CD4-positive, alpha-beta T cell treated with Interleukin-4 for 4 hours (primary cell): ENCODE data around the gene SLCO2A1.

Experiments
- DNase-seq: peaks from one replicate; pipeline ENCODE4 v3.0.0-alpha.2; 2020

The SLCO2A1 gene

DNA sequence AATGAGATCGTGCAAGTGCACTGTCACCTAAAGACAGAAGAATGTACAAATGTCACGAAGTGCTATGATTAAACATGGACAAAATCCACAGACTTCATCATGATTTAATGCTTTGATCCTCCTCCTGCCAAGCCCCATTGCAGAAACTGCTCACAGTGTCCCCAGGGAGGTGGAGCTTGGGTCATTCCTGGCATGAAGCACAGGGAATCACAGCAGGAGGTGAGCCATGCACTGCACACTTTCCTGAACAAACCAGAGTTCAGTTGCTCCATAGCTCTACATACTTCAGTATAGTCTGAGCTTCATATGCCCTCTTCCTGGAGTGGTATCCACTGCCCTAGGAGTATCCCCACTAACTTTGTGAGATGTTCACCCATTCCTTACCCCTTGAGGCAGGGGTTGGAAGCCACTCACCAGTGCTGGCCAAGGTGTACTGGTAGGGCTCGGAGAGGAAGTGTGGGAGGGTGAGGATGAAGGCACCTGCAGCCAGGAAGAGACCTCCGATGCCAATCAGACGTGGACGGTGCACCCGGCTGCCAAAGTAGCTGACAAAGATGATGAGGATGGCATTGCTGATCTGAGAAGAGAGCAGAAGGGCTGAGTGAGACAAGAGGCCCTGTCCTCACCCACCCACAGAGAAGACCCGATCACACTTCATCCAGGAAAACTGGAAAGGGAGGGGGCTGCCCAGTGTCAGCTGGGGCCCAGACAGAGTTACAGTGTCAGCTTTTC is 56.3 kb downstream of the SLCO2A1 start:
- no peak for DNase-seq

DNA sequence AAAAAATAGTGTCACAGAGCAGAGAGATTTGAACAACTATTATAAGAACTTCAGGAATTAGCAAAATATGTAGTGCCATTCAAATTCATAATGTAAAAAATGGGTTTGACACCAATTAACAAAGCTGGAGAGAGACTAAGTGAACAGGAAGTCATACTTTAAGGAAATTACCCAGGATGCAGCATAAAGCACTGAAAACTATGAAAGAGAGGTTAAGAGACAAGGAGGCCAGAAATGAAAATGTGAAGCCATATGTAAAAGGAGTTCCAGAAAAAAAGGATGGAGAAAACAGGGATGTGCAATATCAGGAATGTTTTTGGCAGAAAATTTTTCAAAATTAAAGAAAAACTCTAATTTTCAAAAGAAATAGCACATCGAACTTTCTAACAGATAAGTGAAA is 57.6 kb downstream of the SLCO2A1 start:
- no peak for DNase-seq

DNA sequence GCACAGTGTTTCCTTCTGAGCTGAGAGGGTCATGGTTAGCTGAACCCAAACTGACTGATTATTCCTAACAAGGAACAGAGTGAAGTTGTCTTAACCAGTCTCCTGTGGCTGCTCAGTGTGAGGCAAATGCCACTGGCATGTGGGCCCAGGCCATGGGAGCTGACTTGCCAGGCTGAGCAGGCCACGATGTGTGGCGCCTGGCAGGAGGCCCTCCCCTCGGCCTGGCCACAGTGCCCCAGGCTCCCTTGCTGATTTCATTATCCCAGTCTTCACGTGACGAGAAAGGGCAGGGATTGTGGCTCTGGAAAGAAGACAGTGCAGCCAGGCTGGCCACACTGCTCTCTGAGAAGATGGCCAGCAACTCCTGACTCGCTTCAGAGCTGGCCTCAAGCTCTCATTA is 58.8 kb downstream of the SLCO2A1 start:
- DNase-seq, result no peak

DNA sequence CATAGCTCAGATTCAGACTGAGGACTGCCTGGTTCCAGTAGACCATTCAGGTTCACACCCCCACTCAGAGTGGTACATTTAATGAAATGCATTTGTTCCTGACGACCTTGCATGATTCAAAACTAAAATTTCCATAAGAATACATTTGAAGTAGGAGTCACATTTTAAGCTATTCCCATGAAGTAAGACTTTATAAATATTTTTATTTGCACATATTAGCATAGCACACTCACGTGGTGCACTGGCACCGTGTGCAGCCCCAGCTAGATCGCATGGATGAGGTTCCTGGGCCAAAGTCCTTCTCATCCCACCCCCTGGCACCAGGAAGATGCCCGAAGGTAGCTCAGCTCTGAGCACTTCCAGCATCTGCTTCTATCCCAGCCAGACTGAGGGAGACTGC is 59.4 kb downstream of the SLCO2A1 start:
- no peak for DNase-seq

DNA sequence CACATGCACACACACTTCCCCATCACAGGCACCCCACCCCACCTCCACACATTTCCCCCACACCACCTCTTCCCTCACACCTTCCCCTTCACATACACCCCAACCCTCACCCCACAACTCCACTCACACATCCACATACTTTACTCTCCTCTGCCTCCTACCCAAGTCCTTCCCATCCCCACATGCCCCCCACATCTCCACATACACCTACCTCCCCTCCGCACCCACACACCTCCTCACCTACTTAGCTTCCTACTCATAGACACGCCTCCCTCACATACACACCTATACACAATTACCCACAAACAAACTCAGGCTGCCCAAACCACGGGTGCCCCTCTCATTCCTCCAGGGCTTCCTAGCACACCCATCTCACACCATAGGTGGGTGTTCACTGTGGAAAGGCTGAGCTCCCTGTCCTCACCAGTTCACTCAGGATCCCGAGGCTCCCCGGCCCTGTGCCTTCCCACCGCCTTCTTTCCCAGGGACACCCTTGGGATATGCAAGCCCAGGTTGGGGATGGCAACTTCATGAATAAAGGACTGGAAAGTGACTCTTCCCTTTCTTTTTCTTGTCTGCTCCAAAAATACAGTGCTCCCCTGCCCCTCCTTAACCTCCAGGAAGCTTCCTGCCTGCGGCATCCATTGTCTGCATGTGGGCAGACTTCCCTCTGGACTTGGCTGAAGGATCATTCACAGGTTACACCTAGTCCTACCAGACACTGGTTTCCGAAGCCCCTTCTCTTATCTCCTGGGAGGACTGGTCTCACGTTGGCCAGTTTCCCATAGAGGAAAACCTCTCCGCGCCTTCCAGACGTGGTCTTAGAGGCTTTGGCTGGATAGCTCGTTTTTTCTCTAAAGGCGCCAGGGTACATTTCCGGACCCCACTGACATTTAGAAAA is 61.5 kb downstream of the SLCO2A1 start:
- no peak for DNase-seq

DNA sequence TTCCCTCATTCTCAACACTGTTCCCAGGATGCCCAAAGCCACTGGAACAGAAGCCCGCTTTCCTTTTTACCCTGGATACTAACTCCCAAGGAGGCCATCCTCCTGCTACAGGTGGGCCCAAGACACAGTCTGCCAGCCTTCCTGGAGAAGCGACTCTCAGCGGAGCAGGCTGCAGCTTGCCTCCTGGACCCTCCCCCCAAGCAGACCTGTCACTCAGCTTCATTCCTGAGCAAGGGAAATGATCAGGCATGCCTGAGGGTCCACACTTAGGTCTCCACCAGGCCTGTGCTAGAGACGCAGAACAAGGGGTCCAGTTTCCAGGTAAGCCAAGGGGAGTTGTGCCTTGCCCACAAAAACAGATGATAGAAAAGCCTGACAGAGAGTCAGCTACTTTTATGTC is 62.8 kb downstream of the SLCO2A1 start:
- no peak for DNase-seq

DNA sequence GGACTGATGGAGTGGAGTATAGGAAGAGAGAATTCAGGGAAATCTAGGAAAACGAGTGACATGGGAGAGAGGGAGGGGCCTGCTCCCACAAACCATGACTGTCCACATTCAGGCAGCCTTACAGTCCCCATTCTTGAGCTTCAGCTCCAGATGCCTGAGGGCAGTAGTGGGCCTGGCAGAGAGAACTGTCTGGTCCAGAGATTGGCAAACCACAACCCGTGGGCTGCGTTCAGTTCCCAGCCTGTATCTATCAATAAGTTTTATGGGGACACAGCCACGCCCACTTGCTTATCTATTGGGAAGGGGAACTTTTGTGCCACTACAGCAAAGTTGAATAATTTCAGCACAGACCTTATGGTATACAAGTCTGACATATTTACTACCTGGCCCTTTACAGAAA is 63.8 kb downstream of the SLCO2A1 start:
- no peak for DNase-seq

DNA sequence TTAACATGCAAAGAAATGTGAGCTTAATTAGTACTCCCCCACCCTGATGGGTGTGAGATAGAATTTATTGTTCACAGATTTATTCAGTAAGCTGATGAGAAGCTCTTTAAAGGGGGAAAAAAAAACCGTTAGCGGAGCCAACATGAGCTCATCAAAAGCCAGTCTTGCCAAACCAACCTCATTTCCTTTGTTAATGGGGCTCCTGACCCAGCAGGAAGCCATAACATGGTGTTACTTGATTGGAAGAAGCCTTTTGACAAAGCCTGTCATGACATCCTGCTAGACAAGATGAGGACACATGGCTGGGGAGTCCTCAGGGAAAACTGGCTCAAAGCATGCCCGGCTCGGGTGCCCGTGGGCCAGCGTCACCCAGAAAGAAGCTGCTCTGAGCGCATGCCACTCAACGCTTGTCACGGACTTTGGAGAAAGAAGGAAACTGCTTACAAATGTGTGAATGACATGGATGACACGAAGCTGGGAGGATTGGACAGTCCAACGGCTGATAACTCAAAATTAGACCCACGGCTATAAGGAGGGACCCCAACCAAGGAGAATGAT is 64.6 kb downstream of the SLCO2A1 start:
- DNase-seq, result no peak

DNA sequence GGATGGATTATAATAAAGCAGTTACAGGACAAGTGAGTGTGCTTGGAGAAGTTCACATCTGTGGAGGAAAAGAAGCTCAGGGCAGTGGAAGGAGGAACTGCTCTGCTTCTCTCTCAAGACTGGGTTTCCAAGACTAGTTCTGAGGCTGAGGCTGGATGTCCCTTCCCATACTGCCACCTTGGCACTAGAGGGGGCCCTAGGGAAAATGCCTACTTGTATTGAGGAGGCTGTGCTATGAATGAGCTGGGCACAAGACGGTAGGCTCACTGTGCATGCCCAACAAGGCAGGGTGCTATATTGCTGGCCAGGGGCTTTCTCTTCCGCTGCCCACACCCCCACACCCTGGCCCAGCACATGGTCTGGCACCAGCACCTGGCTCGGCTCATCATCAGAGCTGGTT is 65.2 kb downstream of the SLCO2A1 start:
- DNase-seq, result no peak

DNA sequence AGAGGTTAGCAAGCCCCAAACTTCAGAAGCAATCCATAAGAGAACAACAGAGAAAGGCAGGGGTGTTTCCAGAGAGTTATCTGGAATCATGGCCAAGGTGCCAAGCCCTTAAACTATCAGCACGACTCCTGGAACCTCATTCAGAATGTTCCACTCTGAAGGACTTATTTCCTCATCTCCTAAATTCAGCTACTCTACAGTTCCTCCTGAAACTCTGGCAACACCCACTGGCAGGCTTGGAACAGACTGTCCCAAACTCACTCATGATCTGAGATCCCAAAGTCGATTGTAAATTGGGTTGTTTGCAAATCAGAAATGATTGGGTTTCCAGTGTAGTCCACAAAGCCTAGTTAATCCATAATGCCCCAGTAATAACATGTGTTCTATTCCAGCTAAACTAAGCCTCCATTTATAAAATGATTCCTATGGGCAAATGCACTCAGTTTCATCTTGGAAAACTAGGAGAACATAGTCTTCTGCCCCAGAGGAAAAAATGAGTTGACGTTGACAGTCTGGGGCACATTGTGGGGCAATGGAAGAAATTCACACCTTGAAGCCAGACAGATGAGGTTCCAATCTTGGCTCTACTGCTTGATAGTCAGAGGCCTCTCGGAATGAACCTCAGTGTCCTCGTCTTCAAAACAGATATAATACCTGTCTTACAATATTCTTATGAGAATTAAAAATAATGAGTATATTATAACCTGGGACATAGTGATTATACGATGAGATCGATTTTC is 65.9 kb downstream of the SLCO2A1 start:
- DNase-seq, result no peak

DNA sequence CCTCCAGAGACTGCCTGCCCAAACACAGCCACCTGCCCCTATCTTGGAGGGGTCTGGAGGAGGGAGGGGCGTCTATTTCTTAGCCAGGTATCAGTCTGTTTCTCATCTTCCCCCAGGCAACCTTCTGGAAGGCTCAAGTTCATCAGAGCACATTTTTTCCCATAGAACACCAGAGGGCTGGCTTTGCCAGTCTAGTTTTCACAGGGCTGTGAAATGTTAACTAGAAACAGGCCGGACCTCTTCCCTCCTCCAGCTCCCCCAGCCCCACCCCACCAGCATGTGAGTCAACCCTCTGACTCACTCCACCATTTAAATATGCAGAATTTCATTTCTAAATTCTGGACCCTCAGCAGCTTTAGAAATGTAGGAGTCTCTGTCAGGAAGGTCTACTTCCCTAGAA is 66.9 kb downstream of the SLCO2A1 start:
- no peak for DNase-seq

DNA sequence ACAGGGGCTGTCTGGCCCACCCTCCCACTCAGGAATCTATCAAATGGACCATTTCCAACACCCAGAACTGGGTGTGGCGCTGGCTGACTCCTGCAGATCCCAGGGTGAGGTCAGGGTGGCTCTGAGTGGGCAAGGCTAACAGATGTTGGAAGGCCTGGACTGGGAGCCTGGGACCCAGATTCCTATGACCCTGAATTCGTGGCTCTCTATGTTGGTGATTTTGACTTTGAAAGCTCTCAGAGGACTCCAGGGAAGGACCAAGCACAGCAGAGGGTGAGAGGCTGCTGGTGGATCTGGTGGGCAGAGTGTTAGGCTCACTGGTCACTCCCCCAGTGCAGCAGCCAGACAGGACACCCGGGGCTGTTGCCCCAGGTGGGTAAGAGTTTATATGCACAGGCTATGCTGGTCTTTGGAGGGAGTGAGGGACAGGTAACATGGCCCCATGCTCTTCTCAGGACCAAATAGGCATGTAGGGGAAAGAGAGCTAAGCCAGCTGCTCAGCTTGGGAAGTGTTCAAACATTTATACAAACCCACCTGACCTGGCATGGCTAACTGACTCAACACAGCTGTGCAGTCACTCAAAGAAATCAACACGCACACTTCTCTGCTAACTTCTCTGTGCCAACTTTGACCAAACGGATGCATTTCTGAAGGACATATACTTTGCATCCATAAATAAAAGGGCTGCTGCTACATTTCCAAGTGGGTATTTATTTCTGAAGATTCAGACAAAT is 71.5 kb downstream of the SLCO2A1 start:
- no peak for DNase-seq

DNA sequence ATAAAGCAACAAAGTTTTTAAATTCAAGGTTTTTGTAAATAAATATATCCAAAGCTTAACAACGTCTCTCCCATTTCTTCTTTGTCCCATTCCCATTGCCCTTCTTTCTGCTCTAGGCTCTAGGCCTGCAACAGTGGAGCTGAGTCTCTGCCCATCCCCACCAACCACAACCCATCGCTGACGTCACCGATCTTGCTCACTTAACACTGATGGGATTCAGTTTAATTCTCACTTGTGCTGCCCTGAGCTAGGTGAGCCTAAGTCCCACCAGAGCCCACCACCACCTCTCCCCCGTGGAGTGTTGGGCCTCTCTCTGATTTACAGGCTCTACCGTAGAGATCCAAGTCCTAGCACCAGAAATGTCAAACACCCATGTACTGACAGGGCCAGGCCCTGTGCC is 72.7 kb downstream of the SLCO2A1 start:
- no peak for DNase-seq

DNA sequence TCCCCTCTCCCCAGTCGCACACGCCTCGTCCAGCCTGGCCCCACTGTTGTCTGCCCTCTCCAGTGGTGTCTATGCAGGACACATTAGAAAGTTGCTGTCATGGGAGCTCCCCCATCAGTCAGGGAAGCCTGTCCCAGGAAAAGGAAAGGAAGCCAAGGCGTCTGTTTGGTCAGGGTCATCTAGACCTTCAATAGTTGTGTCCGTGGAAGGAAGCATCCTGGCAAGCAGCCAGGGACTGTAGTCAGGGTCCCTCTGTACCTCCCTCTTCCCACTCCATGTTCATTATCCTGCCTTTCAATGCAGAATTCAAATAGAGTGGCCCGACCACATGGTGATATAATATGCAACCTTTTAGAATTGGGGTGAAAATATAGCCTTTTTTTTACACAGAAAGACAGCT is 73.4 kb downstream of the SLCO2A1 start:
- DNase-seq, result no peak

DNA sequence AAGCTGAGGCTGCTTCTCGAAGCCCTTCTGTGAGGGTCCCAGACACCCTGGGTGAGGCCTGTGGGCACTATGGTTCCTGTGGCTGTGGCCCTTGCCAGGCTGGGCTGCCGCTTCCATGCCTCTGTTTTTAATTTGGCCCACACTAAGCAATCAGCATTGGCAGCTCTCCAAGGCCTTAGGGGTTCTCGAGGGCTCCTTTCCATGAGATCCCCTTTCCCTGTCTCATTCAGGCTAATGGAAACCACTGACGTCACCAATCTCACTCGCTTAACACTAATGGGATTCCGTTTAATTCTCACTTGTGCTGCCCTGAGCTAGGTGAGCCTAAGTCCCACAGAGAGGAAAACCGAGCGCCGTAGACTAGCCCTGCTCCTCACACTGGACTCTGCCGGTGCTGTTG is 73.8 kb downstream of the SLCO2A1 start:
- DNase-seq, result no peak

DNA sequence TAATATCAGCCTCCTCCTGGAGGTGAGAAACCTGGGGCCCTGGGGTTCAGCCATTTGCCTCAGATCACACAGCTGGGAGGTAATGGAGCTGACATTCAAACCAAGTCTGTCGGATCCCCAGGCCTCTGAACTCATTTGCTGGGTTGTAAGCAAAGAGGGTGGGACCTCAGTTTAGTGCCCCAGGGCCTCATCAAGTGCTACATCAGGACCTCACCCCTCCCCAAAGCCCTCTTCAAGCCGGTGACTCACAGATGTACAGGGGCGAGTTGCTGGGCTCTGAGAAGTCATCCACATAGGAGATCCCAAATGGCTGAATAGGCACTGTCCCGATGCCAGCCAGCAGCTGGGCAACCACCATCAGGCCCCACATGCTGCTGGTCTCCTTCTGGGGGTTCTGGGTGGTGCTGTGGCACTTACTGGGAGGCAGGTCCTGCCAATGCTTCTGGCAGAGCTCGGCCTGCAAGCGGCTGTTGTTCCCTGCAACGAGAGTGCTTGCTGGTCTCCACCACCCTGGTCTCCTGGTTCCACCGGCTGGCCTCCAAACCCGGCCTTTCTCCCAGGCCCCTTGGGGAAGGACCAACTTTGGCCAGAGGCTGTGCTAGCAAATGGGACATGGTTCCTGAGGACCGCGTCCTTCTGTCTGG is 74.9 kb downstream of the SLCO2A1 start:
- no peak for DNase-seq

DNA sequence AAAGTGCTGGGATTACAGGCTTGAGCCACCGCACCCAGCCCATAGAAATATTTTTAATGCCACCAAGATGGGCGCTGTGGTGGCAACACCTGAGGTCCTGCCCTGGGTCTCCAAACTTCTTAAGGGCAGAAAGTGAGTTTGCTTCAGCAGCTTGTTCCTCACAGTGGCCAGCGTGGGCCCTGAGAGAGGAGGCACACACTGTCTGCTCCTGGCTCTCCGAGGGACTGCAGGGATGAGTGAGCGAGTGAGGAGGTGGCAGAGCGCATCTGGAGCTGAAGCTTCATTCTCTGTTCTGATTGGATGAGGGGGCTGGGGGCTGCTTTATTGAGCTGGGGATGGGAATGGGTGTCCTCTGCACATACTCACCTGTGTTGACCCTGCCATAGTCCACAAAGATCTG is 76.4 kb downstream of the SLCO2A1 start:
- DNase-seq, result no peak

DNA sequence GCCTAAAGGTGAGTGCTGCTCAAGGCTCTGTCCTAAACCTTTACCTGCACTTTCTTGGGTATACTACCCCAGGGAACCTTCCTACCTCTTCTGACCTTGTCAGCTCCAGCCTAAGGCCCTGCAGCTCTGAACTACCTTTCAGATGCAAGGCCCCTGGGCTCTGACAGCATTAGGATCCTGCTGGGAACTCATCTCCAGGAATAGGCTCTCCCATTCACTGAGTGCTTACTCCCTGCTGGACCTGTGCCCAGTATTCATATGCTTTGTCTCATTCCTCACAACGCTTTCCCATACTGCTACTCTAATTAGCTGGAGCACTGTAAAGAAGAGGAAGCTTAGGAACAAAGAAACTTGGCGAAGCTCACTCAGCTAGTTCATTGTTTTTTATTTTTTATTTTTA is 80.3 kb downstream of the SLCO2A1 start:
- DNase-seq, result no peak

DNA sequence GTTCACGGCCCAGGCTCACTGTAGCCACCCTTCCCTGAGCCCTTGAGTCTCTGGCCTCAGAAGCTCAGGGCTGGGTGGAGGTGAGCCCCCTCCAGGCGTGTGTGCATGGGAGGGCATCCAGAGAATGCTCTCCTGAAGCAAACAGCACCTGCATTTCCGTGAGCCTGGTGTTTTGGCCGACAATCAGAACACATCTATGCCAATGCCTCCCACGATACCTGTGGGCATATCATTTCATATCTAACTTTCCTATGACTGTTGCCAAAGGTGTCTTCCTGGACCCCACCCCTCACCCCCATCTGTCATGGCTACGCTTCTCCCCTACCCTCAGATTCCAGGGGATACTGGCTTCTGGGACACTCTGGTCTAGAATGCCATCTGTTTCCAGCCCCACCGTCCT is 80.7 kb downstream of the SLCO2A1 start:
- DNase-seq, result no peak

DNA sequence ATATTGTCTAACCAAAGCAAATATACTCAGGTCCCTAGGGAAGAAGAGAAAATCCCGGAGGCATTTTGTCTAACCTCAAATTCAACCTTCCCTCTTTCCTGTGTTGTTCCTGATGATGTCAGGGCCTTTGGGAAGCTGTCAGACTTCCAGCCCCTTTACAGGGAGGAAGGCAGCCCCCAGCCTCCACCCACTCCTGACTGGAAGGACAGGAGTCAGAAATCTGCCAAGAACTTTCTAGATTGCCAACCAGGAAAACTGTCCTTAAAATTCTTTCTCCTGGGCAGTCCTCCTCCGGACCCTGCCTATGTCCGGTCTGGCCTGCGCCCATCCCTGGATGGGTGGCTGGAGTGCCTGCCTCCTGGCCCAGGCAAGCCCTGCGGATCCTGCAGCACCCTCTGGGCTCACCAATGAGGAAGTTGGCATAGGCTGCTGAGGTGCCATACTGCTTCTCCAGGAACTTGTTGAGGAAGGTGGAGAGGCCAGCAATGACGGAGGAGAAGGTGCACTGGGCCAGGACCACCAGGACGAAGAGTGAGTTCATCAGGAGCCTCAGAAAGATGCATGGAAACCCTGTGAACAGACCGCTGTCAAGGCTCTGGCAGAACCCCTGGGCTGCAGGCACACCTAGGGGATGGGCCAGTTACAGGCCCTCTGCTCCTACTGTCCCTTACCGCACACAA is 81.5 kb downstream of the SLCO2A1 start:
- no peak for DNase-seq

DNA sequence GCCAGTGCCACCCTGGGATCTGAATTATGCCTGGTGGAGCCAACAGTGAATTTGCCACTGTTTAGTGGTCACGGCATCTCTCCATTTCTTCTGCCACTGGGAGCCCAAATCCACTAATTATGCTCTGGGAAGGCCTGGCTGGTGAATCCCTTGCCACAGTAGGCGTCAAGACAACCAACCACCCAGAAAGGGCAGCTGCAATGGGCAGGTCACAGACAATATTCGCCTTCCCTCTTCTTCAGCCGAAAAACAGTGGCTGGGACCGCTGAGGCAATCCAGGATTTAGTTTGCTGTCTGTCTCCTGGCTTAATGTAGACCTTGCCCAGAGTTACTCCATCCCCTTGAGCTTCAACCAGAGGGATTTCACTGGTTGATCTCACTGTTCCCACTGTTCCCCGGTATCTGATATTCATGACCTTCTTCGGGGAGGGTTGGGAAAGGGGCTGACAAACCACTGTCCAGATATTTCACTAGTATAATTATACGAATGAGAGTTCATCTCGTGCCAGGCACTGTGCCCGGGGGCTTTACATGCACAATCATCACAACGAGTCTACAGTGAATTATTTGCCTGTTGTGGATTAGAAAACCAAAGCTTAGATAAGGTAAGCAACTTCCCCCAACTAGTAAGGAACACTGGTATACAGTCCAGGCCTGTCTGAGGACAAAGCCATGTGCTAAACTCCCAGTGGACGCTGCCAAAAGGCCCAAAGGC is 84.2 kb downstream of the SLCO2A1 start:
- DNase-seq, result no peak
